Loucy (cell line): ENCODE measurements around the gene ZBTB16.

Source experiments
- EZH2phosphoT487 ChIP-seq: fragments of 200-600 bp; IDR thresholded peaks from 2 replicates; pipeline ENCODE4 v1.6.1; 2018; ENCODE audit warnings: antibody characterized with exemption, mild to moderate bottlenecking, moderate library complexity, borderline replicate concordance
- TF ChIP-seq, protein P1 (sequence below): fragments of 200-600 bp; sonication (generic); conservative IDR thresholded peaks from 2 replicates; pipeline ENCODE4 v1.5.1; 2014; ENCODE audit warnings: mild to moderate bottlenecking, antibody characterized with exemption, low read length

DNA sequence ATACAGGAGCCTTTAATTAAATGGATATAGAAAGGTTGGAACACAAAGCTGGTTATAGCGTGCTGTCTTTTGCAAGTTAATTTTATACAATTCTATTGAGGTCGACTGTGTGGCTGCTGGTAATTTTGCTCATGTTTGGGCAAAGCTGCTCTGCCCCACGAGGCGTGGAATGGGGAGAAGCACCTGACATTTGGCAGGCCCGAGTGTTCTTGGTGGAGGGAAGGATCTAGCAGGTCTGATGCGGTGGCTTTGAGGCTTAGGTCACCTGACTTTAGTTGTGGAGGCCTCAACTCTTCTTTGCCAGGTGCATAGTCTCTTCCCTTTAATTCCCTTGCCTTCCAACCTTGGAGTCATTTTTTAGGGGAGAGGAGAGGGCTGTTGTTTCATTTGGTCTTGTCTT lies 97.3 kb downstream of the ZBTB16 start:
- TF ChIP-seq, protein P1, sequence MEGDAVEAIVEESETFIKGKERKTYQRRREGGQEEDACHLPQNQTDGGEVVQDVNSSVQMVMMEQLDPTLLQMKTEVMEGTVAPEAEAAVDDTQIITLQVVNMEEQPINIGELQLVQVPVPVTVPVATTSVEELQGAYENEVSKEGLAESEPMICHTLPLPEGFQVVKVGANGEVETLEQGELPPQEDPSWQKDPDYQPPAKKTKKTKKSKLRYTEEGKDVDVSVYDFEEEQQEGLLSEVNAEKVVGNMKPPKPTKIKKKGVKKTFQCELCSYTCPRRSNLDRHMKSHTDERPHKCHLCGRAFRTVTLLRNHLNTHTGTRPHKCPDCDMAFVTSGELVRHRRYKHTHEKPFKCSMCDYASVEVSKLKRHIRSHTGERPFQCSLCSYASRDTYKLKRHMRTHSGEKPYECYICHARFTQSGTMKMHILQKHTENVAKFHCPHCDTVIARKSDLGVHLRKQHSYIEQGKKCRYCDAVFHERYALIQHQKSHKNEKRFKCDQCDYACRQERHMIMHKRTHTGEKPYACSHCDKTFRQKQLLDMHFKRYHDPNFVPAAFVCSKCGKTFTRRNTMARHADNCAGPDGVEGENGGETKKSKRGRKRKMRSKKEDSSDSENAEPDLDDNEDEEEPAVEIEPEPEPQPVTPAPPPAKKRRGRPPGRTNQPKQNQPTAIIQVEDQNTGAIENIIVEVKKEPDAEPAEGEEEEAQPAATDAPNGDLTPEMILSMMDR: no peak
- no peak for TF ChIP-seq EZH2phosphoT487
